Immature natural killer cell (primary cell): ENCODE measurements around the gene MYZAP. TPM values are rescaled to one million over a fixed set of nuclear protein-coding genes. Genes with fewer than 3 reads are reported as not detected.
A peak's percentile ranks its signal among the peaks of the same experiment; 100 is the strongest.

Experiments
- DNase-seq, 3 donors: peaks; one replicate each; pipeline ENCODE4 v3.0.0; 2022; ENCODE audit warnings: mixed read lengths in 1 of 3
- H3K27ac Mint-ChIP-seq, 6 donors: one replicate each; pipeline ENCODE4 v1.8.0; 2020; ENCODE audit warnings: mixed read lengths in 6 of 6, mild to moderate bottlenecking in 5 of 6, inconsistent platforms in 4 of 6, moderate library complexity in 3 of 6
- H3K27me3 Mint-ChIP-seq, 3 donors: one replicate each; pipeline ENCODE4 v1.8.0; 2020 to 2021; ENCODE audit warnings: low read depth in 3 of 3, mild to moderate bottlenecking in 3 of 3, mixed read lengths in 3 of 3, moderate library complexity in 3 of 3, inconsistent platforms in 1 of 3
- H3K36me3 Mint-ChIP-seq, 3 donors: one replicate each; pipeline ENCODE4 v1.8.0; 2020; ENCODE audit warnings: mixed read lengths in 3 of 3, inconsistent platforms in 2 of 3, mild to moderate bottlenecking in 2 of 3
- H3K4me1 Mint-ChIP-seq, 2 donors: one replicate each; pipeline ENCODE4 v1.8.0; 2020; ENCODE audit warnings: inconsistent platforms in 2 of 2, mild to moderate bottlenecking in 2 of 2, mixed read lengths in 2 of 2, moderate library complexity in 1 of 2
- H3K4me3 Mint-ChIP-seq, 5 donors: one replicate each; pipeline ENCODE4 v1.8.0; 2020; ENCODE audit warnings: mild to moderate bottlenecking in 5 of 5, mixed read lengths in 5 of 5, inconsistent platforms in 3 of 5, moderate library complexity in 3 of 5
- H3K9me3 Mint-ChIP-seq, 6 donors: one replicate each; pipeline ENCODE4 v1.8.0; 2020; ENCODE audit warnings: mild to moderate bottlenecking in 6 of 6, mixed read lengths in 6 of 6, inconsistent platforms in 4 of 6, moderate library complexity in 3 of 6
- polyA plus RNA-seq, 3 donors: library from polyadenylated mRNA; unstranded; fragments of 300-500 nt; fragmentation: Illumina TruSeq; gene quantifications; one replicate each; pipeline ENCODE4 v1.2.3, GENCODE V29; 2021

Gene MYZAP
- polyA plus RNA-seq, 3 donors from 2014 or later, result 0.52 TPM; not detected in 2

GRCh38 chr15:57554063-57554811, 37.5 kb upstream of the MYZAP start:
- no peak overlapping the region for H3K27ac Mint-ChIP-seq
- H3K9me3 Mint-ChIP-seq, result no peaks in the 10 kb centered on the region
- no peak for DNase-seq
- no peaks in the 10 kb centered on the region for H3K4me1 Mint-ChIP-seq
- no peaks in the 10 kb centered on the region for H3K36me3 Mint-ChIP-seq
- no peak overlapping the region for H3K4me3 Mint-ChIP-seq
- H3K27me3 Mint-ChIP-seq, result peaks cover 1 to 8% (median 3%) of the 10 kb centered on the region in 3 donors

DNA sequence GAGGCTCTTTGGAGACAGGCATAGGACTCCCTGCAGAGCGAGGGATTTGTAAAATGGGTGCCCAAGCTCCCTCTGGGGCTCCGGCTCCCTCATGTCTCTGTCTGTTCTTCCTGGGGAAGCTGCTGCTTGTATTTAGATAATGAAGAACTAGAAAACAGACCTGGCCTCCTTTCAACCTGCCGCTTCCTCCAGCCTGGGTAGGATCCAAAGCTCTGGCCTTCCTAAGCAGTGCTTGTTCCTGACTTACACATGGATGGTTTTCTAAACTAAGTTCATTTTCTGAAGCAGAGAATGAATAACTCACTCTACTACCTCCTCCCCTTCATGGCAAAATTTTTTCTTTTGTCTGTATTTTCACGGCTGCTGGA, 36.9 kb upstream of the MYZAP start:
- no peaks in the 10 kb centered on the region for H3K36me3 Mint-ChIP-seq
- H3K4me1 Mint-ChIP-seq, result no peaks in the 10 kb centered on the region
- no peak overlapping the region for H3K27ac Mint-ChIP-seq
- H3K9me3 Mint-ChIP-seq, result no peaks in the 10 kb centered on the region
- peaks cover 1 to 8% (median 3%) of the 10 kb centered on the region in 3 donors for H3K27me3 Mint-ChIP-seq
- no peak for DNase-seq
- H3K4me3 Mint-ChIP-seq, result no peak overlapping the region

DNA sequence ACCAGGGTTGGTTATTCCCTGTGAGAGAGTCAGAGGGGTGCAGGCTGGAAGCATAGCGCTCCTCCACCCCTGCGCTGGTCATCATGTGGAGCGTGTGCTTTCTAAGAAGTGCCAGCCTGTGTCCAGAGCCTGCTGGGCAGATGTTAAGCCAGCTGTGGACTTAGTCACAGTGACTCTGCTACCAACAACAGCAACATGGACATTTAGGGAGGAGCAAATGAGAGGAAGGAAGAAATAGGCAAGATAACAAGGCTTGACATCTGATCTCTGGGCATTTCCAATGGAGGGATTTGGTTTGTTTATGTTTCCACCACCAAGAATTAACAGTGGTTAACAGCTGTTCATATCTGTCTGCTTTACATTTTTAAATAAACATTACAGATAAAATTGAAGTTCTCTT, 36.4 kb upstream of the MYZAP start:
- H3K4me3 Mint-ChIP-seq, result no peak overlapping the region
- no peaks in the 10 kb centered on the region for H3K4me1 Mint-ChIP-seq
- DNase-seq, result no peak
- H3K27me3 Mint-ChIP-seq, result peaks cover 1 to 8% (median 3%) of the 10 kb centered on the region in 3 donors
- H3K27ac Mint-ChIP-seq, result no peak overlapping the region
- H3K36me3 Mint-ChIP-seq, result no peaks in the 10 kb centered on the region
- H3K9me3 Mint-ChIP-seq, result no peaks in the 10 kb centered on the region

- H3K9me3 Mint-ChIP-seq, result no peaks in the 10 kb centered on the region
- no peaks in the 10 kb centered on the region for H3K36me3 Mint-ChIP-seq
- no peak overlapping the region for H3K27ac Mint-ChIP-seq
- peaks cover 4 to 8% (median 6%) of the 10 kb centered on the region in 3 donors for H3K27me3 Mint-ChIP-seq
- no peak for DNase-seq
- no peaks in the 10 kb centered on the region for H3K4me1 Mint-ChIP-seq
- H3K4me3 Mint-ChIP-seq, result no peak overlapping the region
Observed at GRCh38 chr15:57556040-57556439, 35.7 kb upstream of the MYZAP start.

- Mint-ChIP-seq H3K4me3 (no peak overlapping the region), H3K27ac (no peak overlapping the region), H3K27me3 (peaks cover 7 to 10% (median 8%) of the 10 kb centered on the region in 3 donors), H3K4me1 (no peaks in the 10 kb centered on the region), H3K36me3 (no peaks in the 10 kb centered on the region), H3K9me3 (no peaks in the 10 kb centered on the region)
- no peak for DNase-seq
Observed at GRCh38 chr15:57557267-57557666, 34.4 kb upstream of the MYZAP start.

DNA sequence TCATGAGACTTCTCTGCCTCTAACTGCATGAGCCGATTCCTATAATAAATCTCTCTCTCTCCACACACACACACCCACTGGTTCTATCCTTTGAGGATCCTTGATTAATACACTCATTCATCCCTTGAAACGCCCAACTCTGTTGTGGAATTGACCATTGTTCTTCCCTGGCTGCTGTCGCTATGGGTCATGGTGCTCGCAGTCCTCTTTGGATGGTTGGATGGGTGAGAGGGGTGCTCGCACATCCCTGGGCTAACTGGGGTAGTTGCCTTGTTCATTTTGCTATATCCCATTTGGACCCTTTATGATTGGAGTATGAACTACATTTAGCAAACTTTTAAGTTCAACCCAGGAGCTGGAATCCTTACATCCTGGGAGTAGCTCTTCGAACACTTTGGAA, 33.9 kb upstream of the MYZAP start:
- no peaks in the 10 kb centered on the region for H3K9me3 Mint-ChIP-seq
- H3K36me3 Mint-ChIP-seq, result no peaks in the 10 kb centered on the region
- H3K27me3 Mint-ChIP-seq, result peaks cover 7 to 12% (median 8%) of the 10 kb centered on the region in 3 donors
- H3K27ac Mint-ChIP-seq, result no peak overlapping the region
- no peak overlapping the region for H3K4me3 Mint-ChIP-seq
- no peaks in the 10 kb centered on the region for H3K4me1 Mint-ChIP-seq
- DNase-seq, result no peak

GRCh38 chr15:57559875-57560274, 31.8 kb upstream of the MYZAP start:
- no peaks in the 10 kb centered on the region for H3K36me3 Mint-ChIP-seq
- peak; percentile 28 to 30 (median 30) for DNase-seq
- peaks cover 0 to 7% of the 10 kb centered on the region in 2 donors for H3K4me1 Mint-ChIP-seq
- no peak overlapping the region for H3K27ac Mint-ChIP-seq
- no peaks in the 10 kb centered on the region for H3K9me3 Mint-ChIP-seq
- H3K27me3 Mint-ChIP-seq, result peaks cover 7 to 12% (median 10%) of the 10 kb centered on the region in 3 donors
- H3K4me3 Mint-ChIP-seq, result no peak overlapping the region

GRCh38 chr15:57561041-57561711, 30.5 kb upstream of the MYZAP start:
- Mint-ChIP-seq H3K9me3 (no peaks in the 10 kb centered on the region), H3K4me1 (peaks cover 4 to 13% of the 10 kb centered on the region in 2 donors), H3K4me3 (peak overlapping the region in 1 of 5 donors; percentile 39), H3K36me3 (no peaks in the 10 kb centered on the region), H3K27me3 (peaks cover 7 to 14% (median 10%) of the 10 kb centered on the region in 3 donors), H3K27ac (no peak overlapping the region)
- DNase-seq, result peak; percentile 48 to 55 (median 54)

DNA sequence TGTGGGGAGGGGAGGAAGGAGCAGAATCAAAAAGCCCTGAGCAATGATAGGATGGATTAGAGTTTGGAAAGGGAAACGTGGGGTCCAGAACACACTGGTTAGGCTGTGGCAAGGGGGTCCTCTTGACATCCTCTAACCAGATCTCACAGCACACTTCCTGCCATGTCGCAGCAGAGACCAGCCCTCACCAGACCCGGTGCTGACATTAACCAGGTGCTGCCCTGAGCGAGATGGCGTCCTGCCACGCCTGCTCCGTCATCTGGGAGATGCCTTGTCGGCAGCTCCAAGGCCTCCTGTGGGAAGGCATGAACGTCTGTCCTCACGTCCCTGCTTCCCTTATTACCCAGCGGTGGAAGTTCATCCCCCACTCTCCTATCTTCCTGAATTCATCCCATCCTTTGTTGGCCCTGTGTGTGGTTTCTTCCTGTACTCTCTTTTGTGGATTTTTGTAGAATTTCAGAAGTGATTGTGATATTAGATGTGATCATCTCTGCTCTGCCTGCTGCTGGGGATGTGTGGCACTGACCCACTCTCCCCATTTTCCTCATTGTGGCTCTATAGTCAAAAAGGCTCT, 29.4 kb upstream of the MYZAP start:
- no peak overlapping the region for H3K4me3 Mint-ChIP-seq
- no peaks in the 10 kb centered on the region for H3K36me3 Mint-ChIP-seq
- no peak for DNase-seq
- H3K27ac Mint-ChIP-seq, result no peak overlapping the region
- no peaks in the 10 kb centered on the region for H3K9me3 Mint-ChIP-seq
- H3K27me3 Mint-ChIP-seq, result peaks cover 7 to 14% (median 12%) of the 10 kb centered on the region in 3 donors
- peaks cover 4 to 13% of the 10 kb centered on the region in 2 donors for H3K4me1 Mint-ChIP-seq

DNA sequence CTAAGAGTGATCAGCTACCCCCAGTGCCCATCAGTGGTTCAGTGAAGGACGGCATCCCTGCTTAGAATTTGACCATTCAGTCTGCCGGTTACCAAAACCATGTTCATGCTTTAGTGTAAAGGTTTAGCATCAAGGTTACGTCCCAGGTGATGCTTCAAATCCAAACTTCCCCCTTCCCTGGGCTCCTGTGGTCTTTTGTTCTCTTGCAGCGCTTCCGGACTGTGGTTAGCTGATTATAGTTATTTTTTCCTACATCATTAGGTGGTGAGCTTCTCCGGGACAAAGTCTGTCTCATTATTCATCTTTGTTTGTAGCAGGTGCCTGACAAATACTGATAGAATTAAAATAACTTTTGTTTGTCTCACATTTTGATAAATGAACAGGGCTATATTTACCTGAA, 28.3 kb upstream of the MYZAP start:
- Mint-ChIP-seq H3K4me1 (peaks cover 4 to 13% of the 10 kb centered on the region in 2 donors), H3K4me3 (no peak overlapping the region)
- no peak for DNase-seq

GRCh38 chr15:57565311-57565710, 26.4 kb upstream of the MYZAP start:
- no peak overlapping the region for H3K27ac Mint-ChIP-seq
- no peaks in the 10 kb centered on the region for H3K36me3 Mint-ChIP-seq
- peaks cover 5 to 13% (median 12%) of the 10 kb centered on the region in 3 donors for H3K27me3 Mint-ChIP-seq
- no peaks in the 10 kb centered on the region for H3K9me3 Mint-ChIP-seq
- DNase-seq, result peak in 1 of 3 donors; percentile 6
- no peak overlapping the region for H3K4me3 Mint-ChIP-seq
- H3K4me1 Mint-ChIP-seq, result peaks cover 4 to 13% of the 10 kb centered on the region in 2 donors

More for the DNA sequence above, 28.3 kb upstream of the MYZAP start:
- Mint-ChIP-seq H3K27me3 (peaks cover 7 to 14% (median 10%) of the 10 kb centered on the region in 3 donors), H3K9me3 (no peaks in the 10 kb centered on the region), H3K36me3 (no peaks in the 10 kb centered on the region), H3K27ac (no peak overlapping the region)

DNA sequence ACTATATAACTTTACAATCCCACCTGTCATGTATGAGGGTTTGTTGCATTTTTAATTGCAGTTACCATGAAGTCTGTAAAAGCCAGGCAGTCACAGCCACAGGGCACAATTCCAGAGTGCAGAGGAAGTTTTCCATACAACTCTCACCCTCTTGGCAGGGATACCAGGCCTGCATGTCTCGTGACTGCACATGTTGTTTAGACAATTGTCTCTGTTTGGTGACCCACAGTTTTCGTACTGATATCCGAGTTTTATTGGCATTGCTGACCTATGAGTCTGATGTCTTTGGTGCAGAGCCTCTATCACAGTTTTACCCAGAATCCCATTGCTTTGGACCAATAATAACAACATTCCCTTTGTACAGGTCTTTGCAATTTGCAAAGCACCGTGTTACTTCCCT, 24.9 kb upstream of the MYZAP start:
- H3K4me3 Mint-ChIP-seq, result no peak overlapping the region
- no peak overlapping the region for H3K27ac Mint-ChIP-seq
- no peak for DNase-seq
- H3K9me3 Mint-ChIP-seq, result no peaks in the 10 kb centered on the region
- H3K4me1 Mint-ChIP-seq, result peaks cover 4 to 13% of the 10 kb centered on the region in 2 donors
- peaks cover 5 to 9% (median 5%) of the 10 kb centered on the region in 3 donors for H3K27me3 Mint-ChIP-seq
- no peaks in the 10 kb centered on the region for H3K36me3 Mint-ChIP-seq

DNA sequence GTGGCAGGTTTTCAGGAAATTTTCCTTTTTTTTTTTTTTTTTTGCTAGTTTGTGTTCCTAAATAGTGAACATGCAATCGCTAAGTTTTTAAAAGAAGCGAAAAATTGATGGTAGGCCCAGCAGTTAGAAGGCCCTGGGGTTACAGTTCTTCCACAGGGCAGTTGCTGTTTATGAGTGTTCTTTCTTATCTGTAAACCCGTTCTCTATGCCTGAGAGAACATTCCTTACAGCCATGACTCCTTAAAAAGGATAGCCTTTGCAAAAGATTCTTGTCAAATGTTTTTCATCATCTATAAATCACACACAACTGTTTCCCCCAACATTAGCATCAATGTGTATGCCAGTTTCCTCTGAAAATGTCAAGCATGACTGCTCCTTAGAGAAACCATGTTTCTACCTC, 23.8 kb upstream of the MYZAP start:
- H3K27me3 Mint-ChIP-seq, result peaks cover 2 to 11% (median 5%) of the 10 kb centered on the region in 3 donors
- H3K36me3 Mint-ChIP-seq, result no peaks in the 10 kb centered on the region
- DNase-seq, result no peak
- H3K4me1 Mint-ChIP-seq, result peaks cover 4 to 13% of the 10 kb centered on the region in 2 donors
- no peak overlapping the region for H3K27ac Mint-ChIP-seq
- no peak overlapping the region for H3K4me3 Mint-ChIP-seq
- no peaks in the 10 kb centered on the region for H3K9me3 Mint-ChIP-seq

DNA sequence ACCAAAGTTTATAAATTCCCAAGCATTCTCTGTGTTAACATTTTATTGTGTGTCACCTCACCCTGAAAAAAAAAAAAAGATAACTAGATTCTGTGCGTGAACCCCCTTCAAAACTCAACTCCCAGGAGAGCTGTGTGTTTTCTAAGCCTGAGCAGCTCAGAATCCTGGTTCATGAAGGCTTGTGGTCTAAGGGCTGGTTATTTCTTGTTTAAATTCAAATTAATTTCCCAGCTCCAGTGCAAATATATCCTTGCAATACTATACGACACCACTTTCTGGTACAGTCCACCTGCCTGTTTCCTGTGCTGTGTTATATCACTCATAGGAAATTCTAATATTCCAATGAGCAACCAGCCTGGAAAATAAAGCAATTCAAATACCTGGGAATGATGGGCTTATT, 23.4 kb upstream of the MYZAP start:
- no peak overlapping the region for H3K27ac Mint-ChIP-seq

More for the DNA sequence above, 23.4 kb upstream of the MYZAP start:
- no peaks in the 10 kb centered on the region for H3K36me3 Mint-ChIP-seq
- peaks cover 2 to 11% (median 5%) of the 10 kb centered on the region in 3 donors for H3K27me3 Mint-ChIP-seq
- DNase-seq, result no peak
- H3K4me1 Mint-ChIP-seq, result peaks cover 4 to 12% of the 10 kb centered on the region in 2 donors
- H3K9me3 Mint-ChIP-seq, result no peaks in the 10 kb centered on the region
- no peak overlapping the region for H3K4me3 Mint-ChIP-seq
